ENCODE results near the gene PANX1.

GRCh38 chr11:94211261-94211830 lies 82.7 kb downstream of the PANX1 start:
- TF ChIP-seq CTCF (optimal IDR thresholded peaks at IDR 0.05 in 1 of 3, IDR thresholded peaks at IDR 0.05 in 1 of 3, conservative IDR thresholded peaks at IDR 0.05 in 1 of 3; ENCODE audit: extremely low read depth in 1 of 3, insufficient read depth in 2 of 3, low read length in 3 of 3): no peak
- no peak for TF ChIP-seq EZH2 (IDR thresholded peaks at IDR 0.05; ENCODE audit: low read length)

Data from keratinocyte (primary cell).